GM13976 (cell line): ENCODE results near the gene ZBTB11.
"Not testable (repeated sequence)": the region's sequence is repeated elsewhere in the genome, so short reads cannot be mapped to it uniquely, and the experiment has no call there.

ENCODE experiments used
- DNase-seq: peaks from one replicate; pipeline ENCODE4 v3.0.0; 2012; ENCODE audit warnings: low spot score
- CTCF ChIP-seq: IDR thresholded peaks from 2 replicates; pipeline ENCODE4 v1.5.1; 2012; ENCODE audit warnings: borderline replicate concordance, mild to moderate bottlenecking; ENCODE audit not compliant: insufficient read depth; ENCODE audit errors: extremely low read depth, missing control alignments, control extremely low read depth
- in situ Hi-C: fragments of 300-500 bp; cut with MboI; formaldehyde crosslinking; loops from one replicate; pipeline ENCODE4 v1.12.0; 2022; ENCODE audit warnings: low sequenced_read_pairs, mixed read lengths, inconsistent platforms; ENCODE audit not compliant: unreplicated experiment

The ZBTB11 gene

GRCh38 chr3:101615525-101615924 lies 61.4 kb downstream of the ZBTB11 start:
- no peak for DNase-seq
- TF ChIP-seq CTCF = no peak
- in situ Hi-C loops = no loop called here

- DNase-seq, in situ Hi-C loops: not testable (repeated sequence)
Observed at GRCh38 chr3:101613014-101613413, 63.9 kb downstream of the ZBTB11 start.

- peak; percentile 26 for DNase-seq
- in situ Hi-C loops = no loop called here
- no peak for TF ChIP-seq CTCF
Observed at GRCh38 chr3:101611023-101611422, 65.9 kb downstream of the ZBTB11 start.

- in situ Hi-C loops, DNase-seq: not testable (repeated sequence)
Observed at GRCh38 chr3:101605398-101605797, 71.5 kb downstream of the ZBTB11 start.

- no peak for TF ChIP-seq CTCF
- DNase-seq = no peak
- in situ Hi-C loops = no loop called here
Observed at GRCh38 chr3:101603184-101603583, 73.7 kb downstream of the ZBTB11 start.

- no peak for TF ChIP-seq CTCF
- in situ Hi-C loops = no loop called here
- DNase-seq = no peak
Observed at GRCh38 chr3:101602731-101603130, 74.2 kb downstream of the ZBTB11 start.
